HepG2 (cell line): ENCODE results near the gene PDZD2. TPM values are rescaled to one million over a fixed set of nuclear protein-coding genes. Genes with fewer than 3 reads are reported as not detected.
"Not testable (repeated sequence)": the region's sequence is repeated elsewhere in the genome, so short reads cannot be mapped to it uniquely, and the experiment has no call there.

Experiments used
- ATAC-seq: fragments of 200-7000 bp; cut with Tn5 transposase; 3 replicates; pipeline ENCODE4 v1.9.1; 2020; ENCODE audit warnings: mild to moderate bottlenecking, moderate library complexity
- BruUV-seq: library from RNA; stranded (reverse); fragments of 400-500 nt; replicated peaks from 2 replicates; lab custom pipeline; 2021; lab: Mats Ljungman, UMichigan
- CTCF ChIA-PET: fragments of 300-600 bp; formaldehyde crosslinking; extraction: SDS; loops from one replicate; lab custom pipeline; 2021; ENCODE audit warnings: low total read pairs, inconsistent platforms, low intra/inter-chr PET ratio; lab: Yijun Ruan, JAX
- POLR2A ChIA-PET: fragments of 350-600 bp; sonication (Branson Sonifier 250); formaldehyde crosslinking; loops from one replicate; lab custom pipeline; 2020; ENCODE audit warnings: antibody characterized with exemption, inconsistent platforms; lab: Yijun Ruan, JAX
- DNase-seq: peaks from one replicate; pipeline ENCODE4 v3.0.0-alpha.2; 2015; ENCODE audit warnings: low spot score
- FAIRE-seq: peaks from 3 replicates; lab custom pipeline; 2011; peaks lifted over from hg19 to GRCh38; lab: Jason Lieb, UNC
- H2AFZ ChIP-seq: one replicate; pipeline ENCODE4 v1.6.1; 2011; ENCODE audit warnings: low read length, inconsistent platforms
- H3K27ac ChIP-seq: fragments of 300-600 bp; 3 replicates; pipeline ENCODE4 v1.8.0; 2011; ENCODE audit warnings: mixed run types, mild to moderate bottlenecking, mixed read lengths, low read length, inconsistent platforms; ENCODE audit not compliant: insufficient read depth; ENCODE audit errors: extremely low read length
- H3K27me3 ChIP-seq, 2 experiments: fragments of 200-600 bp in 1 of 2; 2 replicates in 1 of 2; 3 replicates in 1 of 2; pipeline versions ENCODE4 v1.6.0 to v1.8.0; 2011; ENCODE audit warnings: low read length in 2 of 2, mild to moderate bottlenecking in 2 of 2, moderate library complexity in 2 of 2, inconsistent platforms in 1 of 2; ENCODE audit not compliant: insufficient read depth in 2 of 2, control insufficient read depth in 1 of 2
- H3K36me3 ChIP-seq, 2 experiments: fragments of 200-600 bp in 1 of 2; replicated peaks in 1 of 2; 2 replicates in 1 of 2; 3 replicates in 1 of 2; pipeline versions ENCODE4 v1.5.1 to v1.8.0; 2011; ENCODE audit warnings: low read length in 2 of 2, inconsistent platforms in 1 of 2; ENCODE audit not compliant: insufficient read depth in 2 of 2, control insufficient read depth in 1 of 2
- H3K4me1 ChIP-seq: 2 replicates; pipeline ENCODE4 v1.5.1; 2012; ENCODE audit warnings: low read length, inconsistent platforms; ENCODE audit not compliant: insufficient read depth
- H3K4me2 ChIP-seq: 2 replicates; pipeline ENCODE4 v1.6.0; 2011; ENCODE audit warnings: low read depth, low read length, inconsistent platforms
- H3K4me3 ChIP-seq, 3 experiments: fragments of 200-600 bp in 1 of 3; sonication (generic), shearing (Covaris generic) in 1 of 3; replicated peaks in 1 of 3; 2 replicates each; pipeline ENCODE4 v1.5.1; 2011 to 2016; ENCODE audit warnings: low read length in 3 of 3, inconsistent platforms in 2 of 3, low read depth in 2 of 3, mild to moderate bottlenecking in 2 of 3, control low read depth in 1 of 3, mixed read lengths in 1 of 3; ENCODE audit not compliant: insufficient read depth in 1 of 3
- H3K79me2 ChIP-seq: one replicate; pipeline ENCODE4 v1.6.1; 2011; ENCODE audit warnings: low read length, inconsistent platforms; ENCODE audit not compliant: insufficient read depth
- H3K9ac ChIP-seq: 2 replicates; pipeline ENCODE4 v1.6.0; 2011; ENCODE audit warnings: mild to moderate bottlenecking, low read depth, low read length, inconsistent platforms; ENCODE audit not compliant: insufficient read depth
- H3K9me3 ChIP-seq: 2 replicates; pipeline ENCODE4 v1.5.1; 2012; ENCODE audit warnings: mild to moderate bottlenecking, low read length
- H4K20me1 ChIP-seq: 2 replicates; pipeline ENCODE4 v1.6.0; 2011; ENCODE audit warnings: inconsistent platforms, mild to moderate bottlenecking, low read length, moderate library complexity; ENCODE audit not compliant: insufficient read depth
- CBX2 ChIP-seq, 2 experiments: fragments of 200-600 bp in 1 of 2; sonication (generic); formaldehyde crosslinking in 1 of 2; IDR thresholded peaks; 2 replicates each; pipeline versions ENCODE4 v1.7.0 to v1.8.1; 2018 to 2022; ENCODE audit warnings: low read depth in 2 of 2, low read length in 1 of 2, mild to moderate bottlenecking in 1 of 2, missing genetic modification reagents in 1 of 2
- RARG ChIP-seq: sonication (generic); formaldehyde crosslinking; IDR thresholded peaks from 2 replicates; pipeline ENCODE4 v1.4.0; 2020; ENCODE audit warnings: low read depth, mild to moderate bottlenecking, missing genetic modification reagents
- RFX3 ChIP-seq: IDR thresholded peaks from 2 replicates; pipeline ENCODE4 v1.6.1; 2016; ENCODE audit warnings: missing biosample characterization, missing genetic modification reagents
- SMYD3 ChIP-seq: sonication (generic); formaldehyde crosslinking; IDR thresholded peaks from 2 replicates; pipeline ENCODE4 v1.8.1; 2023; ENCODE audit warnings: mild to moderate bottlenecking, missing genetic modification reagents
- STAT5B ChIP-seq: sonication (generic); formaldehyde crosslinking; IDR thresholded peaks from 2 replicates; pipeline ENCODE4 v1.4.0; 2020; ENCODE audit warnings: missing genetic modification reagents
- WGBS: methylation state at CpG from one replicate; pipeline ENCODE4 v1.1.6; 2017; ENCODE audit warnings: low lambda C conversion rate; 5-methylcytosine and 5-hydroxymethylcytosine counted together
- in situ Hi-C: cut with HindIII; loops from 2 replicates; pipeline ENCODE4 v1.10.0; 2017; ENCODE audit warnings: low pct_unique_long_range_greater_than_20kb; ENCODE audit not compliant: extremely low pct_ligation_motif_present
- intact Hi-C: fragments of 100-400 bp; cut with micrococcal nuclease; formaldehyde crosslinking; loops from one replicate; pipeline ENCODE4 v1.10.0; 2022; ENCODE audit not compliant: unreplicated experiment
- polyA plus RNA-seq, 8 experiments: library from polyadenylated mRNA; depleted of rRNA in 3 of 8; stranded (reverse) in 7 of 8; unstranded in 1 of 8; fragments of >200 nt; fragmentation: Illumina TruSeq in 4 of 8; extraction: Trizol in 4 of 8; gene quantifications; 2 replicates each; pipeline versions ENCODE4 v1.2.1 to v1.2.3, GENCODE V29; 2011 to 2016; ENCODE audit warnings: low read depth in 4 of 8, missing spikeins in 1 of 8, mixed read lengths in 1 of 8; ENCODE audit not compliant: insufficient read depth in 1 of 8
- total RNA-seq, 5 experiments: library from RNA; depleted of rRNA; stranded (reverse); fragments of >200 nt; fragmentation: Illumina TruSeq; extraction: Trizol; gene quantifications; 2 replicates each; pipeline ENCODE4 v1.2.3, GENCODE V29; 2016; ENCODE audit warnings: low read depth in 1 of 5

Gene PDZD2
- total and polyA plus RNA-seq, 2 of the 13 experiments (the other 11 are each of a cell fraction or from before 2014, with no cell fraction given), result 0.04 TPM; not detected in 1

DNA sequence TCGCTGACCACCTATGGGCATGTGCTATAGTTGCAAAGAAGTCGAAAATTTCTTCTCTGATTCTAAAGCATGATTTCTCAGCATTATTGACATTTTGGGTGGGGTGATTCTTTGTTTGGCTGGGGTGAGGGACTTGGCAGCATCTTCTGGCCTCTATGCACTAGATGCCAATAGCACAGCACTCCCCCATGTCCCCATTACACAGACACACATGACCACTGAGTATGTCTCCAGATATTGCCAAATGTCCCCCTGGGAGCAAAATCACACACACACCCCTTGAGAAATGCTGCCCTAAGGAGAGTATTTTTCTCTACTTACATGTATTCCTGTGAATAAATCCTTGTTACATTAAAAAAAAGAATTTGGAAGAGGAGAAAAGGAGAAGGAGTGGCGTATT is 89.1 kb downstream of the PDZD2 start:
- H4K20me1 ChIP-seq, result no peaks in the 10 kb centered on the region
- in situ Hi-C loops (no loop called here), intact Hi-C loops (no loop called here)
- H3K4me1 ChIP-seq, result no peaks in the 10 kb centered on the region
- no peak overlapping the region for H3K27ac ChIP-seq
- DNase-seq, result no peak
- H2AFZ ChIP-seq, result no peak overlapping the region
- 4% methylated on average over 3 of the region's 3 CpGs for whole genome bisulfite sequencing
- FAIRE-seq, result no peak
- no peak for TF ChIP-seq RARG (CRISPR knock-in tag)
- no peak for TF ChIP-seq STAT5B (CRISPR knock-in tag)
- TF ChIP-seq RFX3, result no peak
- TF ChIP-seq CBX2 (IDR thresholded peaks at IDR 0.05; ENCODE audit: low read depth, low read length), result no peak
- TF ChIP-seq CBX2 (CRISPR knock-in tag; IDR thresholded peaks at IDR 0.05; ENCODE audit: low read depth), result no peak
- TF ChIP-seq SMYD3 (CRISPR knock-in tag), result no peak
- H3K9me3 ChIP-seq, result no peaks in the 10 kb centered on the region
- no peaks in the 10 kb centered on the region for H3K79me2 ChIP-seq
- ChIA-PET CTCF (no interaction called here), POLR2A (no interaction called here)
- no peak for ATAC-seq
- BruUV-seq, result no TSS peak
- no peak overlapping the region for H3K9ac ChIP-seq
- 0 out of 5 replicates have a peak, but pooled peaks cover 0 to 3% of the 10 kb centered on the region in 2 experiments for H3K27me3 ChIP-seq
- no peaks in the 10 kb centered on the region for H3K36me3 ChIP-seq
- no peak overlapping the region for H3K4me3 ChIP-seq
- no peak overlapping the region for H3K4me2 ChIP-seq

GRCh38 chr5:31728806-31729205 is 89.9 kb downstream of the PDZD2 start:
- DNase-seq, FAIRE-seq, BruUV-seq, H3K9ac ChIP-seq, H3K4me2 ChIP-seq, H2AFZ ChIP-seq, H3K36me3 ChIP-seq, ATAC-seq, H3K4me1 ChIP-seq, CTCF ChIA-PET, POLR2A ChIA-PET, H3K27ac ChIP-seq, H4K20me1 ChIP-seq, H3K4me3 ChIP-seq, H3K9me3 ChIP-seq, intact Hi-C loops, in situ Hi-C loops, H3K79me2 ChIP-seq, H3K27me3 ChIP-seq: not testable (repeated sequence)
- WGBS, result 61% methylated on average over 10 of the region's 10 CpGs
